ENCODE data around the gene TRIM27.
A peak's percentile ranks its signal among the peaks of the same experiment; 100 is the strongest.

Gene TRIM27

GRCh38 chr6:28945349-28945748 is 21.6 kb upstream of the TRIM27 start:
- no peak for TF ChIP-seq CTCF (IDR thresholded peaks at IDR 0.05; ENCODE audit: extremely low read depth, missing control alignments)
- DNase-seq (ENCODE audit: low spot score) = no peak

GRCh38 chr6:28944412-28944865 is 20.7 kb upstream of the TRIM27 start:
- peak; percentile 55 for DNase-seq (ENCODE audit: low spot score)
- no peak for TF ChIP-seq CTCF (IDR thresholded peaks at IDR 0.05; ENCODE audit: extremely low read depth, missing control alignments)

- peak; percentile 57 for DNase-seq (ENCODE audit: low spot score)
- no peak for TF ChIP-seq CTCF (IDR thresholded peaks at IDR 0.05; ENCODE audit: extremely low read depth, missing control alignments)
Observed at GRCh38 chr6:28943557-28944411, 20.0 kb upstream of the TRIM27 start.

- no peak for DNase-seq (ENCODE audit: low spot score)
- no peak for TF ChIP-seq CTCF (IDR thresholded peaks at IDR 0.05; ENCODE audit: extremely low read depth, missing control alignments)
Observed at GRCh38 chr6:28943223-28943556, 19.4 kb upstream of the TRIM27 start.

- TF ChIP-seq CTCF (IDR thresholded peaks at IDR 0.05; ENCODE audit: extremely low read depth, missing control alignments) = no peak
- DNase-seq (ENCODE audit: low spot score) = no peak
Observed at GRCh38 chr6:28941684-28942448, 18.1 kb upstream of the TRIM27 start.

- no peak for DNase-seq (ENCODE audit: low spot score)
- TF ChIP-seq CTCF (IDR thresholded peaks at IDR 0.05; ENCODE audit: extremely low read depth, missing control alignments) = no peak
Observed at GRCh38 chr6:28940858-28941683, 17.3 kb upstream of the TRIM27 start.

Data from GM20000 (cell line).